ENCODE measurements around the gene ALKBH5. TPM values are rescaled to one million over a fixed set of nuclear protein-coding genes. Genes with fewer than 3 reads are reported as not detected.

ALKBH5 gene
- total and polyA plus RNA-seq, 10 of the 15 experiments (the other 5 are each of a cell fraction or from before 2014, with no cell fraction given), result 13.7 to 99.9 (median 52.4) TPM

DNA sequence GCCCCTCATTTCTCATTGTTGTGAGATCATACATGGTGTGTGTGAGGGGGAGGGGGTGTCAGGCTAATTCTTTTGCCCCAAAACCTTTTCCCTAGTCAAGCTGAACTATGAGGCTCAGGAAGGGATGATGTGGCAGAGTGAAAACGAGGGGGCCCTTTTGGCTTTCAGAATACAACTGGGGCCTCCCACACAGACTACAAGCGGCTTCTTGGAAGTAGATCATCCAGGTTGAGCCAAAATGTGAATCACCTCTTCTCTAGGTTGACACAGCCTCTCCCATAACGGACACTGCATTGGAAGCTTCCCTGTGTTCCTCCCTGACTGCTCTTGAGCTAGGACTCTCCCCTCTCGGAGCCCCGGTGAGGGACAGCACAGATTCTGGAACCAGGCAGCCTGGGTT is 2.3 kb upstream of the ALKBH5 start:
- POLR2A ChIA-PET, result interaction anchor here (1.5 to 4.3 kb wide), 3 partner anchors 12 to 23 kb away, joined by 3 to 23 read pairs (median 9); no protein-coding TSS in a partner anchor
- SMC1A ChIA-PET (ENCODE audit: uncharacterized antibody, unreplicated experiment), result interaction anchor here (1.5 kb wide), 1 partner anchor 19 kb away, joined by 4 read pairs; no protein-coding TSS in a partner anchor
- RAD21 ChIA-PET (ENCODE audit: unreplicated experiment), result no interaction called here
- 43% methylated on average over 5 of the region's 5 CpGs for WGBS (ENCODE audit: insufficient coverage, insufficient replicate concordance, low lambda C conversion rate, missing lambda C conversion rate)
- FAIRE-seq, result no peak
- Histone ChIP-seq H3K79me2 (ENCODE audit: control insufficient read depth, insufficient read depth, low read length) (peaks cover 29% of the 10 kb centered on the region), H3K27me3 (replicated peaks in 1 of 2; ENCODE audit: control insufficient read depth in 2 of 2, insufficient read depth in 2 of 2, low read length in 1 of 2) (no peaks in the 10 kb centered on the region), H3K36me3 (ENCODE audit: control insufficient read depth in 2 of 2, insufficient read depth in 2 of 2, low read length in 1 of 2) (0 out of 4 replicates have a peak, but pooled peaks cover 0 to 1% of the 10 kb centered on the region in 2 experiments), H3K4me1 (ENCODE audit: control insufficient read depth, insufficient read depth, low read length) (peaks cover 11% of the 10 kb centered on the region), H3K9me3 (replicated peaks; ENCODE audit: control insufficient read depth, insufficient read depth, low read length) (no peaks in the 10 kb centered on the region), H2AFZ (ENCODE audit: control insufficient read depth, low read depth, low read length) (no peak overlapping the region), H4K20me1 (ENCODE audit: control insufficient read depth, insufficient read depth) (no peaks in the 10 kb centered on the region; the same call in 1 of the 2 replicates), H3K4me3 (no peak overlapping the region), H3K27ac (ENCODE audit: control insufficient read depth, insufficient read depth) (no peak overlapping the region), H3K4me2 (ENCODE audit: control insufficient read depth, insufficient read depth) (peak overlapping the region; percentile 75; the same call in 1 of the 2 replicates), H3K9ac (ENCODE audit: control insufficient read depth, insufficient read depth, low read length) (no peak overlapping the region)
- no TSS peak for BruUV-seq (replicated peaks)
- no peak for TF ChIP-seq PAX5 (IDR thresholded peaks at IDR 0.05; ENCODE audit: borderline replicate concordance, low read depth, low read length)
- no peak for TF ChIP-seq RAD21 (IDR thresholded peaks at IDR 0.05; ENCODE audit: insufficient read depth, low read depth, low read length)
- no peak for TF ChIP-seq USF1 (IDR thresholded peaks at IDR 0.05; ENCODE audit: borderline replicate concordance, extremely low read length, insufficient read depth, low read depth, low read length)
- no peak for TF ChIP-seq NR2C1 (IDR thresholded peaks at IDR 0.05)
- TF ChIP-seq BCLAF1 (IDR thresholded peaks at IDR 0.05), result no peak
- TF ChIP-seq, protein P1, sequence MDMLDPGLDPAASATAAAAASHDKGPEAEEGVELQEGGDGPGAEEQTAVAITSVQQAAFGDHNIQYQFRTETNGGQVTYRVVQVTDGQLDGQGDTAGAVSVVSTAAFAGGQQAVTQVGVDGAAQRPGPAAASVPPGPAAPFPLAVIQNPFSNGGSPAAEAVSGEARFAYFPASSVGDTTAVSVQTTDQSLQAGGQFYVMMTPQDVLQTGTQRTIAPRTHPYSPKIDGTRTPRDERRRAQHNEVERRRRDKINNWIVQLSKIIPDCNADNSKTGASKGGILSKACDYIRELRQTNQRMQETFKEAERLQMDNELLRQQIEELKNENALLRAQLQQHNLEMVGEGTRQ (IDR thresholded peaks at IDR 0.05; ENCODE audit: borderline replicate concordance, low read depth, low read length), result no peak
- no peak for TF ChIP-seq EZH2 (IDR thresholded peaks at IDR 0.05; ENCODE audit: borderline replicate concordance, control insufficient read depth, low read depth, low read length)
- no peak for TF ChIP-seq LARP7 (IDR thresholded peaks at IDR 0.05)
- no peak for TF ChIP-seq NFYA (IDR thresholded peaks at IDR 0.05; ENCODE audit: borderline replicate concordance, low read depth, low read length)
- TF ChIP-seq JUND (IDR thresholded peaks at IDR 0.05; ENCODE audit: low read depth, low read length), result no peak
- TF ChIP-seq IKZF2 (IDR thresholded peaks at IDR 0.05), result no peak
- TF ChIP-seq ZNF24 (IDR thresholded peaks at IDR 0.05), result no peak
- in situ Hi-C loops (cut with MboI), result no loop called here
- CTCF ChIA-PET, result interaction anchor here (1.1 to 1.8 kb wide), 4 partner anchors 11 to 23 kb away, joined by 4 to 6 read pairs (median 4); no protein-coding TSS in a partner anchor
- no peak for DNase-seq (ENCODE audit: low read depth, low spot score)
- ATAC-seq, result no peak
- intact Hi-C loops (cut with micrococcal nuclease; ENCODE audit: unreplicated experiment), result loop anchor here (5.0 kb wide), 2 partner anchors 46 to 136 kb away; partner anchors contain the start of genes LLGL1 and SMCR8

Data from GM12878 (cell line).